ENCODE measurements around the gene DES. TPM values are rescaled to one million over a fixed set of nuclear protein-coding genes. Genes with fewer than 3 reads are reported as not detected.

Gene DES
- total and polyA plus RNA-seq, 2 of the 13 experiments (the other 11 are each of a cell fraction or from before 2014, with no cell fraction given) = not detected

DNA sequence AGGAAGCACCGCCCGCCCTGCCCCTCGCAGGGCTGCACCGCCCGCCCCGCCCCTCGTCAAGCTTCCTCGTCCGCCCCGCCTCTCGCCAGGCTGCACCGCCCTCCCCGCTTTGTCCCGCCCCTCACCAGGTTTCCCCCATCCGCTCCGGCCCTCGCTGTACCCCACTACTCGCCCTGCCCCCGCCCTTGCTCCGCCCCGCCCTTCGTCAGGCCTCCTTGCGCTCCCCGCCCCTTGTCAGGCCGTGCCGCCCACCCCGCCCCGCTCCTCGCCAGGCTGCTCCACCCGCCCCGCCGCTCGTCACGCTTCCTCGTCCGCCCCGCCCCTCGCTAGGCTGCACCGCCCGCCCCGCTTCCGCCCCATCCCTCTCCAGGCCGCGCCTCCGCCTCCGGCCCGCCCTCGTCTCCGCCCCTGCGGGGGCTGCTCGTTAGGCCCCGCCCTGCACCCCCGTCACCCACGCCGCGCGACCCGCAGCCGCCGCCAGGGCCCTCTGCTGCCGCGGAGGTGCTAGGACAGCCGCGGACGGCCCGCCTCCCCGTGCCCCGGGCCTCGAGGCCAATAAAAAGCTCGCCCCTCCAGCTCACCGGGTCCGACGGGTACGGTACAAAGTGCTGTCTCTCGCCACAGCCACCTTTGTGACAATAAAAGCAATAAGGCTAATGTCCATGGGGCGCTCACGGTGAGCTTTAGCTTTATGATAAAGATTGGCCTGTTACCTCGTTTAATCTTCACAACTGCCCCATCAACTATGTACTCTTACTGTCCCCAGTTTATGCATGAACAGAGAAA, 29.9 kb upstream of the DES start (continued):
- TF ChIP-seq, protein P1, sequence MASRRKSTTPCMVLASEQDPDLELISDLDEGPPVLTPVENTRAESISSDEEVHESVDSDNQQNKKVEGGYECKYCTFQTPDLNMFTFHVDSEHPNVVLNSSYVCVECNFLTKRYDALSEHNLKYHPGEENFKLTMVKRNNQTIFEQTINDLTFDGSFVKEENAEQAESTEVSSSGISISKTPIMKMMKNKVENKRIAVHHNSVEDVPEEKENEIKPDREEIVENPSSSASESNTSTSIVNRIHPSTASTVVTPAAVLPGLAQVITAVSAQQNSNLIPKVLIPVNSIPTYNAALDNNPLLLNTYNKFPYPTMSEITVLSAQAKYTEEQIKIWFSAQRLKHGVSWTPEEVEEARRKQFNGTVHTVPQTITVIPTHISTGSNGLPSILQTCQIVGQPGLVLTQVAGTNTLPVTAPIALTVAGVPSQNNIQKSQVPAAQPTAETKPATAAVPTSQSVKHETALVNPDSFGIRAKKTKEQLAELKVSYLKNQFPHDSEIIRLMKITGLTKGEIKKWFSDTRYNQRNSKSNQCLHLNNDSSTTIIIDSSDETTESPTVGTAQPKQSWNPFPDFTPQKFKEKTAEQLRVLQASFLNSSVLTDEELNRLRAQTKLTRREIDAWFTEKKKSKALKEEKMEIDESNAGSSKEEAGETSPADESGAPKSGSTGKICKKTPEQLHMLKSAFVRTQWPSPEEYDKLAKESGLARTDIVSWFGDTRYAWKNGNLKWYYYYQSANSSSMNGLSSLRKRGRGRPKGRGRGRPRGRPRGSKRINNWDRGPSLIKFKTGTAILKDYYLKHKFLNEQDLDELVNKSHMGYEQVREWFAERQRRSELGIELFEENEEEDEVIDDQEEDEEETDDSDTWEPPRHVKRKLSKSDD (CRISPR knock-in tag; IDR thresholded peaks at IDR 0.05; ENCODE audit: low read depth) = peak; percentile 69; the same call in 1 of the 2 replicates
- TF ChIP-seq ZNF337 (CRISPR knock-in tag; IDR thresholded peaks at IDR 0.05; ENCODE audit: borderline replicate concordance, low read depth) (0 out of 2 replicates have a peak, but pooled peaks have one; percentile 51), ZNF691 (CRISPR knock-in tag; IDR thresholded peaks at IDR 0.05; ENCODE audit: borderline replicate concordance, low read depth) (0 out of 2 replicates have a peak, but pooled peaks have one; percentile 37), ZNF747 (CRISPR knock-in tag; IDR thresholded peaks at IDR 0.05; ENCODE audit: borderline replicate concordance) (no peak), SRF (IDR thresholded peaks at IDR 0.05; ENCODE audit: low read depth, low read length) (no peak), ZNF33B (CRISPR knock-in tag; IDR thresholded peaks at IDR 0.05) (peak; percentile 85; the same call in 1 of the 2 replicates), ZNF333 (CRISPR knock-in tag; IDR thresholded peaks at IDR 0.05; ENCODE audit: borderline replicate concordance) (no peak), ZBTB7A (CRISPR knock-in tag; IDR thresholded peaks at IDR 0.05) (no peak), DNMT1 (CRISPR knock-in tag; IDR thresholded peaks at IDR 0.05) (no peak), THAP11 (CRISPR knock-in tag; IDR thresholded peaks at IDR 0.05) (peak; percentile 84), NFE2 (CRISPR knock-in tag; IDR thresholded peaks at IDR 0.05) (no peak), FOXO1 (CRISPR knock-in tag; IDR thresholded peaks at IDR 0.05) (no peak; the same call in 1 of the 2 replicates), NFE2L1 (CRISPR knock-in tag; IDR thresholded peaks at IDR 0.05; ENCODE audit: borderline replicate concordance) (no peak)
- TF ChIP-seq, protein P2, sequence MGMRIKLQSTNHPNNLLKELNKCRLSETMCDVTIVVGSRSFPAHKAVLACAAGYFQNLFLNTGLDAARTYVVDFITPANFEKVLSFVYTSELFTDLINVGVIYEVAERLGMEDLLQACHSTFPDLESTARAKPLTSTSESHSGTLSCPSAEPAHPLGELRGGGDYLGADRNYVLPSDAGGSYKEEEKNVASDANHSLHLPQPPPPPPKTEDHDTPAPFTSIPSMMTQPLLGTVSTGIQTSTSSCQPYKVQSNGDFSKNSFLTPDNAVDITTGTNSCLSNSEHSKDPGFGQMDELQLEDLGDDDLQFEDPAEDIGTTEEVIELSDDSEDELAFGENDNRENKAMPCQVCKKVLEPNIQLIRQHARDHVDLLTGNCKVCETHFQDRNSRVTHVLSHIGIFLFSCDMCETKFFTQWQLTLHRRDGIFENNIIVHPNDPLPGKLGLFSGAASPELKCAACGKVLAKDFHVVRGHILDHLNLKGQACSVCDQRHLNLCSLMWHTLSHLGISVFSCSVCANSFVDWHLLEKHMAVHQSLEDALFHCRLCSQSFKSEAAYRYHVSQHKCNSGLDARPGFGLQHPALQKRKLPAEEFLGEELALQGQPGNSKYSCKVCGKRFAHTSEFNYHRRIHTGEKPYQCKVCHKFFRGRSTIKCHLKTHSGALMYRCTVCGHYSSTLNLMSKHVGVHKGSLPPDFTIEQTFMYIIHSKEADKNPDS (CRISPR knock-in tag; IDR thresholded peaks at IDR 0.05) = no peak
- TF ChIP-seq, protein P3, sequence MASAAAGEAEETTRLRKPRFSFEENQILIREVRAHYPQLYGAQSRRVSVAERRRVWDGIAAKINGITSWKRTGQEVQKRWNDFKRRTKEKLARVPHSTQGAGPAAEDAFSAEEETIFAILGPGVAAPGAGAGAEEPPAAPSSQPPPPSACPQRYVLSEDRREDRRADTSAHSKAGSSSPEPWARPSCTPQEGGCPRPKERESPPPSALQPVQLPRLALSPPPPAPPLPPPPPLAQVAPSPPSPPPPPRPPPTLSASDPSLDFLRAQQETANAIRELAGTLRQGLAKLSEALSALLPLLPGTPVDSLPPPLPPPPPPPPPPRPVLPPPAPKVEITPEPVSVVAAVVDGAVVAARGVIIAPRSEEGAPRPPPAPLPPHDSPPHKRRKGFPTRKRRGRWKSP (CRISPR knock-in tag; IDR thresholded peaks at IDR 0.05) = 0 out of 2 replicates have a peak, but pooled peaks have one; percentile 30
- TF ChIP-seq, protein P4, sequence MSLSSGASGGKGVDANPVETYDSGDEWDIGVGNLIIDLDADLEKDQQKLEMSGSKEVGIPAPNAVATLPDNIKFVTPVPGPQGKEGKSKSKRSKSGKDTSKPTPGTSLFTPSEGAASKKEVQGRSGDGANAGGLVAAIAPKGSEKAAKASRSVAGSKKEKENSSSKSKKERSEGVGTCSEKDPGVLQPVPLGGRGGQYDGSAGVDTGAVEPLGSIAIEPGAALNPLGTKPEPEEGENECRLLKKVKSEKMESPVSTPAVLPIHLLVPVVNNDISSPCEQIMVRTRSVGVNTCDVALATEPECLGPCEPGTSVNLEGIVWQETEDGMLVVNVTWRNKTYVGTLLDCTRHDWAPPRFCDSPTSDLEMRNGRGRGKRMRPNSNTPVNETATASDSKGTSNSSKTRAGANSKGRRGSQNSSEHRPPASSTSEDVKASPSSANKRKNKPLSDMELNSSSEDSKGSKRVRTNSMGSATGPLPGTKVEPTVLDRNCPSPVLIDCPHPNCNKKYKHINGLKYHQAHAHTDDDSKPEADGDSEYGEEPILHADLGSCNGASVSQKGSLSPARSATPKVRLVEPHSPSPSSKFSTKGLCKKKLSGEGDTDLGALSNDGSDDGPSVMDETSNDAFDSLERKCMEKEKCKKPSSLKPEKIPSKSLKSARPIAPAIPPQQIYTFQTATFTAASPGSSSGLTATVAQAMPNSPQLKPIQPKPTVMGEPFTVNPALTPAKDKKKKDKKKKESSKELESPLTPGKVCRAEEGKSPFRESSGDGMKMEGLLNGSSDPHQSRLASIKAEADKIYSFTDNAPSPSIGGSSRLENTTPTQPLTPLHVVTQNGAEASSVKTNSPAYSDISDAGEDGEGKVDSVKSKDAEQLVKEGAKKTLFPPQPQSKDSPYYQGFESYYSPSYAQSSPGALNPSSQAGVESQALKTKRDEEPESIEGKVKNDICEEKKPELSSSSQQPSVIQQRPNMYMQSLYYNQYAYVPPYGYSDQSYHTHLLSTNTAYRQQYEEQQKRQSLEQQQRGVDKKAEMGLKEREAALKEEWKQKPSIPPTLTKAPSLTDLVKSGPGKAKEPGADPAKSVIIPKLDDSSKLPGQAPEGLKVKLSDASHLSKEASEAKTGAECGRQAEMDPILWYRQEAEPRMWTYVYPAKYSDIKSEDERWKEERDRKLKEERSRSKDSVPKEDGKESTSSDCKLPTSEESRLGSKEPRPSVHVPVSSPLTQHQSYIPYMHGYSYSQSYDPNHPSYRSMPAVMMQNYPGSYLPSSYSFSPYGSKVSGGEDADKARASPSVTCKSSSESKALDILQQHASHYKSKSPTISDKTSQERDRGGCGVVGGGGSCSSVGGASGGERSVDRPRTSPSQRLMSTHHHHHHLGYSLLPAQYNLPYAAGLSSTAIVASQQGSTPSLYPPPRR (CRISPR knock-in tag; IDR thresholded peaks at IDR 0.05; ENCODE audit: borderline replicate concordance) = no peak

Measured in HepG2 (cell line).